Uterus (tissue), 4 donors: Measurements from ENCODE around the gene COL23A1. TPM values are rescaled to one million over a fixed set of nuclear protein-coding genes. Genes with fewer than 3 reads are reported as not detected.

Source experiments
- DNase-seq, 2 donors: peaks; one replicate each; pipeline ENCODE4 v3.0.0-alpha.2; 2019 to 2020
- H3K27ac ChIP-seq, 2 donors: fragments of 200-600 bp; sonication (generic); 1 replicate in 1 of 2; 2 replicates in 1 of 2; pipeline ENCODE4 v1.5.1; 2016 to 2018
- H3K27me3 ChIP-seq, 2 donors: fragments of 200-600 bp; sonication (generic); one replicate each; pipeline ENCODE4 v1.5.1; 2018 to 2019; ENCODE audit warnings: control low read depth in 1 of 2
- H3K36me3 ChIP-seq, 2 donors: fragments of 200-600 bp; sonication (generic); one replicate each; pipeline ENCODE4 v1.5.1; 2019; ENCODE audit warnings: control low read depth in 1 of 2
- H3K4me1 ChIP-seq, 2 donors: fragments of 200-600 bp; sonication (generic); one replicate each; pipeline ENCODE4 v1.5.1; 2018 to 2019; ENCODE audit warnings: control low read depth in 1 of 2
- H3K4me3 ChIP-seq, 2 donors: fragments of 200-600 bp; sonication (generic); 1 replicate in 1 of 2; 2 replicates in 1 of 2; pipeline ENCODE4 v1.5.1; 2018 to 2019; ENCODE audit warnings: mild to moderate bottlenecking in 1 of 2
- H3K9me3 ChIP-seq, 2 donors: fragments of 200-600 bp; sonication (generic); one replicate each; pipeline ENCODE4 v1.5.1; 2019; ENCODE audit warnings: control low read depth in 1 of 2
- POLR2A ChIP-seq, 2 donors: fragments of 450-650 bp; IDR thresholded peaks; one replicate each; pipeline ENCODE4 v1.6.1; 2016; ENCODE audit warnings: antibody characterized with exemption in 2 of 2, mild to moderate bottlenecking in 1 of 2, moderate library complexity in 1 of 2
- intact Hi-C: fragments of 100-400 bp; cut with DNase I; formaldehyde crosslinking; loops from one replicate; pipeline ENCODE4 v1.15.1; 2023; ENCODE audit warnings: low total_unique reads
- total RNA-seq, 4 donors: library from RNA; depleted of rRNA in 3 of 4; stranded (reverse); fragments of >200 nt in 3 of 4; gene quantifications; one replicate each; pipeline versions ENCODE4 v1.1.0 to v1.2.4, GENCODE V29; 2014 to 2023
- TF ChIP-seq, protein P1 (sequence below), 4 experiments: fragments of 200-600 bp in 2 of 4; fragments of 450-650 bp in 2 of 4; sonication (generic) in 2 of 4; IDR thresholded peaks; one replicate each; pipeline ENCODE4 v1.5.1; 2016 to 2019; ENCODE audit warnings: antibody characterized with exemption in 4 of 4, mild to moderate bottlenecking in 2 of 4, moderate library complexity in 1 of 4
- donor health status: DM: yes; HTN: yes; CAD: no.

COL23A1 gene
- total RNA-seq, 4 donors from 2014 or later: 0.85 to 7.6 (median 2.0) TPM; not detected in 1

DNA sequence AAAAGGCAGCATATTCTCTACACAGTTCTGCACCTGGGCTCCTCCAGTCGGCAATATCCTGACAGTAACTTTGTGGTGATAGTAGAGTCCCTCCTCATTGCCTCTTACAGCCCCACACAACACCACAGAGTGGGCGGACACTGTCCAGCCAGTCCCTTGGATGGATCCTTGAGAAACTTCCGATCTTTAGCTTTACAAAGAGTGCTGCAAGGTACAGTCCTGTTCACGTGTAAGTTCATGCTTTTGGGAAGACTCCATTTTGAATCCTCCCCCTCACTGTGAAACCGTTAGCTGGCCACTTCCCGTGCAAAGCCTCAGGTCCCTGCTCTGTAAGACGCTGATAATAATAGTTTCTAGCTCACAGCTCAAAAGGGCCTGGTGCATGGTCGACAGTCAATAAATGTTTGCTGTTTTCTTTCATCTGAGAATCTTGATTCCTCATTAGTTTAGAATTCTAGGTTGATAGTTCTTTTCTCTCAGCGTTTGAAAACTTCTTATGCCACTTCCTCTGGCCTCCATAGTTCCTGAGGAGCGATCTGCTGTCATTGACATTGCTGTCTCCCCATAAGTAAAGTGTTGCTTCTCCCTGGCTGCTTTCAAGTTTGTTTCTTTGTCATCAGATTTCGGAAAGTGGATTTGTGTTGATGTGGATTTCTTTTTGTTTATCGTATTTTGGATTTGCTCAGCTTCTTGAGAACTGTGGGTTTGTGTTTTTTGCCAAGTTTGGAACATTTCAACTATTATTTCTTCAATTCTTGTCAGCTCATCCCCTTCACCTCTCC, 82.9 kb downstream of the COL23A1 start:
- H3K4me3 ChIP-seq: no peak overlapping the region
- no peaks in the 10 kb centered on the region for H3K27me3 ChIP-seq
- intact Hi-C loops: no loop called here
- DNase-seq: no peak
- H3K36me3 ChIP-seq: no peaks in the 10 kb centered on the region
- no peak for TF ChIP-seq POLR2A (IDR thresholded peaks at IDR 0.05)
- TF ChIP-seq, protein P1, sequence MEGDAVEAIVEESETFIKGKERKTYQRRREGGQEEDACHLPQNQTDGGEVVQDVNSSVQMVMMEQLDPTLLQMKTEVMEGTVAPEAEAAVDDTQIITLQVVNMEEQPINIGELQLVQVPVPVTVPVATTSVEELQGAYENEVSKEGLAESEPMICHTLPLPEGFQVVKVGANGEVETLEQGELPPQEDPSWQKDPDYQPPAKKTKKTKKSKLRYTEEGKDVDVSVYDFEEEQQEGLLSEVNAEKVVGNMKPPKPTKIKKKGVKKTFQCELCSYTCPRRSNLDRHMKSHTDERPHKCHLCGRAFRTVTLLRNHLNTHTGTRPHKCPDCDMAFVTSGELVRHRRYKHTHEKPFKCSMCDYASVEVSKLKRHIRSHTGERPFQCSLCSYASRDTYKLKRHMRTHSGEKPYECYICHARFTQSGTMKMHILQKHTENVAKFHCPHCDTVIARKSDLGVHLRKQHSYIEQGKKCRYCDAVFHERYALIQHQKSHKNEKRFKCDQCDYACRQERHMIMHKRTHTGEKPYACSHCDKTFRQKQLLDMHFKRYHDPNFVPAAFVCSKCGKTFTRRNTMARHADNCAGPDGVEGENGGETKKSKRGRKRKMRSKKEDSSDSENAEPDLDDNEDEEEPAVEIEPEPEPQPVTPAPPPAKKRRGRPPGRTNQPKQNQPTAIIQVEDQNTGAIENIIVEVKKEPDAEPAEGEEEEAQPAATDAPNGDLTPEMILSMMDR (IDR thresholded peaks at IDR 0.05): no peak
- no peaks in the 10 kb centered on the region for H3K9me3 ChIP-seq
- H3K27ac ChIP-seq: no peak overlapping the region
- no peaks in the 10 kb centered on the region for H3K4me1 ChIP-seq

GRCh38 chr5:178505639-178506407, 84.4 kb downstream of the COL23A1 start:
- Histone ChIP-seq H3K27me3 (no peaks in the 10 kb centered on the region), H3K4me3 (no peak overlapping the region), H3K27ac (no peak overlapping the region), H3K36me3 (no peaks in the 10 kb centered on the region), H3K4me1 (no peaks in the 10 kb centered on the region), H3K9me3 (no peaks in the 10 kb centered on the region)
- TF ChIP-seq, protein P1 (IDR thresholded peaks at IDR 0.05): no peak
- TF ChIP-seq POLR2A (IDR thresholded peaks at IDR 0.05): no peak
- intact Hi-C loops: no loop called here
- DNase-seq: no peak

- DNase-seq: no peak
- no peaks in the 10 kb centered on the region for H3K9me3 ChIP-seq
- no peak overlapping the region for H3K27ac ChIP-seq
- intact Hi-C loops: no loop called here
- no peaks in the 10 kb centered on the region for H3K36me3 ChIP-seq
- TF ChIP-seq POLR2A (IDR thresholded peaks at IDR 0.05): no peak
- TF ChIP-seq, protein P1 (IDR thresholded peaks at IDR 0.05): no peak
- no peak overlapping the region for H3K4me3 ChIP-seq
- no peaks in the 10 kb centered on the region for H3K4me1 ChIP-seq
- H3K27me3 ChIP-seq: no peaks in the 10 kb centered on the region
These were observed 85.7 kb downstream of the COL23A1 start for GRCh38 chr5:178504340-178504960.

DNA sequence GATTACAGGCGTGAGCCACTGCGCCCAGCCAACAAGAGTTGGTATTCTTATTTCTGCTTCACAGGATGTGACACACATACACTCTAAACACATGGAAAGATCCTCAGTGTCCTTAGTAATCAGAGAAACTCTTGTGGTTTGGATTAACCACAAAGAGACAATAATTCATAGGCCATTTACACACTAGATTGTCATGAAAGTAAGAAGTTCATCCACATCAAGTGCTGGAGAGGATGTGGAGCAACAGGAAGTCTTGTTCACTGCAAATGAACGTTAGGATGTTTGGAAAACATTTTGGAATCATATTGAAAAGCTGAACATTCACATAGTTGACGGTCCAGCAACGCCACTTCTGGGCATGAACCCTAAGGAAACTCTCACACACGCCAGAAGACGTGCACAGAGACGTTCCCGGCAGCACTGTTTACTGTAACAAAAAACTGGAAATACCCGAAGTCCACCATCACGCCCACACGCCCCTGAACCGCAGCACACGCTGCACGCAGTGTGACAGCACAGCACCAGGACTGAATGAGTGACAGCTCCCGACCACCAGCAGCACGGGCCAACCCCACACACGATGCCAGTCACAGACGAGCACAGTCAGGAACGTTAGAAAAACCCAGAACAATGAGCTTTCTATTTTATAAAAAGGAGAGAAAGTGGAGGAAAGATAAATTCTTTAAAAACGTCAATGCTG, 87.6 kb downstream of the COL23A1 start:
- no peak overlapping the region for H3K4me3 ChIP-seq

More for the DNA sequence above, 87.6 kb downstream of the COL23A1 start:
- Histone ChIP-seq H3K4me1 (no peaks in the 10 kb centered on the region), H3K27ac (no peak overlapping the region), H3K36me3 (no peaks in the 10 kb centered on the region), H3K9me3 (no peaks in the 10 kb centered on the region), H3K27me3 (no peaks in the 10 kb centered on the region)
- intact Hi-C loops: no loop called here
- no peak for TF ChIP-seq POLR2A (IDR thresholded peaks at IDR 0.05)
- TF ChIP-seq, protein P1 (IDR thresholded peaks at IDR 0.05): no peak
- no peak for DNase-seq
